ENCODE data around the gene FBXL19.

FBXL19 gene

GRCh38 chr16:30947541-30947858 lies 24.1 kb downstream of the FBXL19 start:
- no peak for TF ChIP-seq CTCF (IDR thresholded peaks at IDR 0.05; ENCODE audit: low read length, missing control alignments)
- no peak for DNase-seq (ENCODE audit: low read depth)
- no peak overlapping the region for H3K4me3 ChIP-seq (replicated peaks; ENCODE audit: low read depth, low read length)

- TF ChIP-seq CTCF (IDR thresholded peaks at IDR 0.05; ENCODE audit: low read length, missing control alignments): no peak
- H3K4me3 ChIP-seq (replicated peaks; ENCODE audit: low read depth, low read length): peak overlapping the region; percentile 66
- peak; percentile 99 for DNase-seq (ENCODE audit: low read depth)
Measured at GRCh38 chr16:30947859-30948666, 24.7 kb downstream of the FBXL19 start.

- peak within 1 kb of the TSS; percentile 66 for H3K4me3 ChIP-seq (replicated peaks; ENCODE audit: low read depth, low read length)
- no peak for TF ChIP-seq CTCF (IDR thresholded peaks at IDR 0.05; ENCODE audit: low read length, missing control alignments)
- DNase-seq (ENCODE audit: low read depth): peak; percentile 66
Measured at GRCh38 chr16:30948667-30949649, 25.6 kb downstream of the FBXL19 start, which contains the start of gene ORAI3. TSS of gene ORAI3 (plus strand) at chr16:30949068. CDS start at chr16:30949290, 222 bp downstream.

- peak overlapping the region; percentile 66 for H3K4me3 ChIP-seq (replicated peaks; ENCODE audit: low read depth, low read length)
- peak; percentile 80 for DNase-seq (ENCODE audit: low read depth)
- no peak for TF ChIP-seq CTCF (IDR thresholded peaks at IDR 0.05; ENCODE audit: low read length, missing control alignments)
Measured at GRCh38 chr16:30949650-30950515, 26.5 kb downstream of the FBXL19 start.

GRCh38 chr16:30950516-30951065 lies 27.2 kb downstream of the FBXL19 start:
- no peak for TF ChIP-seq CTCF (IDR thresholded peaks at IDR 0.05; ENCODE audit: low read length, missing control alignments)
- H3K4me3 ChIP-seq (replicated peaks; ENCODE audit: low read depth, low read length): peak overlapping the region; percentile 66
- DNase-seq (ENCODE audit: low read depth): no peak

- DNase-seq (ENCODE audit: low read depth): no peak
- no peak overlapping the region for H3K4me3 ChIP-seq (replicated peaks; ENCODE audit: low read depth, low read length)
- no peak for TF ChIP-seq CTCF (IDR thresholded peaks at IDR 0.05; ENCODE audit: low read length, missing control alignments)
Measured at GRCh38 chr16:30951193-30951592, 27.8 kb downstream of the FBXL19 start.
